Measurements from ENCODE around the gene SH3GL3. TPM values are rescaled to one million over a fixed set of nuclear protein-coding genes. Genes with fewer than 3 reads are reported as not detected.

Gene SH3GL3
- total RNA-seq, 4 donors from 2014 or later: 0.84 to 1.1 (median 0.97) TPM; not detected in 1

DNA sequence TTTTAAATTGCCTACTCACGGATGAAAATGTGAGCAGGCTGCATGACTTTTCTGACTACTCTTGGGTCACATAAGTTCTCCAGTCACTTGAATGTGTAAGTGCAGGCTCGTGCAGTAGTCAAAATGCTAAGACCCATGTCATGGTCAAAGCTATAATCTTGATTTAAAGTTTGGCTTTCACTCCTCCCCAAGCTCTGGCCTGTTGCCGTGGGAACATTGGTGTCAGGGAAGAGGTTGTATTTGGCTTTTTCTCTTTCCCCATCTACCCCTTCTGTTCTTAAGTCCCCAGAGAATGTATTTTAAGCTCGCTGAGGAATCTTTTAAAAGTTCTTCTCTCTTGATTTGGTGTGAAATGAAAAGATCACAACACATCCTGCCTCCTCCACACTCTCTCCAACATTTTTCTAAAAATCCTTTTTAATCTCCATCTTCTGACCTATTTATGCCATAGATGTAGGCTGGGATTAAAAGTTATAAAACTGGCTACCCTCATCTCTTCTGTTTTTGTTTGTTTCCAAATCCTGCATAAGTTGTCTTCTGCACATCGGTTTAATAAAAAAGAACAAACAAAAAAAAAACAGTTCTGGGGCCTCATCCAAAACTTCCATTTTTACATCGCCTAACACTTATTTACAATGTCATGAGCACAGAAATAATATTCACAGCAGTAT lies 145.4 kb downstream of the SH3GL3 start:
- no peak for TF ChIP-seq POLR2A (IDR thresholded peaks at IDR 0.05)
- TF ChIP-seq, protein P1, sequence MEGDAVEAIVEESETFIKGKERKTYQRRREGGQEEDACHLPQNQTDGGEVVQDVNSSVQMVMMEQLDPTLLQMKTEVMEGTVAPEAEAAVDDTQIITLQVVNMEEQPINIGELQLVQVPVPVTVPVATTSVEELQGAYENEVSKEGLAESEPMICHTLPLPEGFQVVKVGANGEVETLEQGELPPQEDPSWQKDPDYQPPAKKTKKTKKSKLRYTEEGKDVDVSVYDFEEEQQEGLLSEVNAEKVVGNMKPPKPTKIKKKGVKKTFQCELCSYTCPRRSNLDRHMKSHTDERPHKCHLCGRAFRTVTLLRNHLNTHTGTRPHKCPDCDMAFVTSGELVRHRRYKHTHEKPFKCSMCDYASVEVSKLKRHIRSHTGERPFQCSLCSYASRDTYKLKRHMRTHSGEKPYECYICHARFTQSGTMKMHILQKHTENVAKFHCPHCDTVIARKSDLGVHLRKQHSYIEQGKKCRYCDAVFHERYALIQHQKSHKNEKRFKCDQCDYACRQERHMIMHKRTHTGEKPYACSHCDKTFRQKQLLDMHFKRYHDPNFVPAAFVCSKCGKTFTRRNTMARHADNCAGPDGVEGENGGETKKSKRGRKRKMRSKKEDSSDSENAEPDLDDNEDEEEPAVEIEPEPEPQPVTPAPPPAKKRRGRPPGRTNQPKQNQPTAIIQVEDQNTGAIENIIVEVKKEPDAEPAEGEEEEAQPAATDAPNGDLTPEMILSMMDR (IDR thresholded peaks at IDR 0.05): no peak
- WGBS, 2 donors: 62 to 70% methylated on average over 6 of the region's 6 CpGs
- DNase-seq (ENCODE audit: low spot score in 2 of 2): no peak
- H3K4me3 ChIP-seq (ENCODE audit: low read depth, poor library complexity, severe bottlenecking): no peak overlapping the region
- intact Hi-C loops (cut with DNase I; ENCODE audit: low total_unique reads): no loop called here

DNA sequence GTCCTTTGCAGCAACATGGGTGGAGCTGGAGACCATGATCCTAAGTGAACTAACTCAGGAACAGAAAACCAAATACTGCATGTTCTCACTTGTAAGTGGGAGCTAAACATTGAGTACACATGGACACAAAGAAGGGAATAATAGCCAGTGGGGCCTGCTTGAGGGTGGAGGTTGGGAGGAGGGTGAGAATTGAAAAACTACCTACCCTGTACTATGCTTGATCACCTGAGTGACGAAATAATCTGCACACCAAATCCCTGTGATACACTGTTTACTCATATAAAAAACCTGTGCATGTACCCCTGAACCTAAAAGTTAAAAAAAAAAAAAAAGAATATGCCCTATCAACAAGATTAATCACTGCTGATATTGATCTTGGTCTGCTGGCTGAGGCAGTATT lies 148.1 kb downstream of the SH3GL3 start:
- TF ChIP-seq, protein P1 (IDR thresholded peaks at IDR 0.05): no peak
- no peak for TF ChIP-seq POLR2A (IDR thresholded peaks at IDR 0.05)
- intact Hi-C loops (cut with DNase I; ENCODE audit: low total_unique reads): no loop called here
- H3K4me3 ChIP-seq (ENCODE audit: low read depth, poor library complexity, severe bottlenecking): no peak overlapping the region
- no peak for DNase-seq (ENCODE audit: low spot score in 2 of 2)
- 76 to 92% methylated on average over 1 of the region's 1 CpG for WGBS, 2 donors

DNA sequence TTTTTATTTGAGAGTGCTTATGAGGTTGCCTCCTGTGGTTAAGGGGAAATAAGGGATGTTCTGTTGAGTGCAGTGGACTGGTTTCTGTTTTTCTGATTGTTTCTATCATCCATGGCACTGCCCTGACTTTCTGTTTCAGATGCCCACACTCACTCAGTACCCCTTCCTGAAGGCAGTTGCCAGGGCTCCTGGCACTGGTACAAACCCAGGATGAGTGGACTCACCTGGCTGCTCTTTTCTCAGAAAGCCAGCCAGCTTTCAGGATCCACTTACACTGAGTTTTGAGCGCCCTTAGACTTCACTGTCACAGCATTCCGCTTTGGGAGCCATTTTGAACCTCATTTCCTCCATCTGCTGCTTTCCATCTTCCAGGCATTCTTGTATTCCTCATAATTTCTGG lies 150.9 kb downstream of the SH3GL3 start:
- no peak for DNase-seq (ENCODE audit: low spot score in 2 of 2)
- intact Hi-C loops (cut with DNase I; ENCODE audit: low total_unique reads): no loop called here
- H3K4me3 ChIP-seq (ENCODE audit: low read depth, poor library complexity, severe bottlenecking): no peak overlapping the region
- no peak for TF ChIP-seq POLR2A (IDR thresholded peaks at IDR 0.05)
- 89 to 95% methylated on average over 2 of the region's 2 CpGs for WGBS, 2 donors

DNA sequence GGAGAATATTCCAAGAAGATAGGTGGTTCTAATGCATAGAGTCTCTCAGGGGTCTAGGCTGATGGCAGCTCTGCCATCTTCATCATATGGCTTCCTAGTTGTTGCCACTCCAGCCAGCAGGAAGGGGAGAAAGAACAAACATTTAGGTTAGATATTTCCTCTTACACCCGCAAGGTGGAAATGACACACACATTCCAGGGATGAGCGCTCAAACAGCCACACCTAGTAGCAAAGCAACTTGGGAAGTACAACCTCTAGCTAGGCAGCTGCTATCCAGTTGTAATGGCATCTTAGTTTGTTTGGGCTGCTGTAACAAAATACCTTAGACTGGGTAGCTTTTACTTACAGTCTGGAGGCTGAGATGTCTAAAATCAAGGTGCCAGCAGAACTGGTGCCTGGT lies 154.9 kb downstream of the SH3GL3 start:
- no peak overlapping the region for H3K4me3 ChIP-seq (ENCODE audit: low read depth, poor library complexity, severe bottlenecking)
- 60 to 76% methylated on average over 2 of the region's 2 CpGs for WGBS, 2 donors
- intact Hi-C loops (cut with DNase I; ENCODE audit: low total_unique reads): no loop called here
- DNase-seq (ENCODE audit: low spot score in 2 of 2): no peak
- no peak for TF ChIP-seq POLR2A (IDR thresholded peaks at IDR 0.05)
- TF ChIP-seq, protein P1 (IDR thresholded peaks at IDR 0.05): no peak

DNA sequence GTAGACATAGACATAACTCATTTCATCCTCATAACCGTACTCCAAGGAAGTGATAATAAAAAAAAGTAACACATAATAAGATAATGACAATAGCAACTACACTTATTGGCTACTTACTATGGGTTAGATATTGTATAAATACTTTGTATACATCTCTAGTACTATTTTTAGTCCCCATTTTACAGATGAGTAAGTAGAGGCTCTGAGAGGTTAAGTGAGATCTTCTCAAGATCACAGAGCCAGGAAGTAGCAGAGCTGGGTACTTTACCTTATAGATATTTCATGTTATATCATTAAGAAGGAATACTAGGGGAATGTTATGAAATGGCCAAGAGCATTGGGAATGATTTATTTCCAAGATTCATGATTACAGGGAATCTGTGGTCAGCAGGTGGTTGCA lies 157.4 kb downstream of the SH3GL3 start:
- 94 to 97% methylated on average over 1 of the region's 1 CpG for WGBS, 2 donors
- TF ChIP-seq, protein P1 (IDR thresholded peaks at IDR 0.05): no peak
- no peak for TF ChIP-seq POLR2A (IDR thresholded peaks at IDR 0.05)
- H3K4me3 ChIP-seq (ENCODE audit: low read depth, poor library complexity, severe bottlenecking): no peak overlapping the region
- no peak for DNase-seq (ENCODE audit: low spot score in 2 of 2)
- intact Hi-C loops (cut with DNase I; ENCODE audit: low total_unique reads): no loop called here

DNA sequence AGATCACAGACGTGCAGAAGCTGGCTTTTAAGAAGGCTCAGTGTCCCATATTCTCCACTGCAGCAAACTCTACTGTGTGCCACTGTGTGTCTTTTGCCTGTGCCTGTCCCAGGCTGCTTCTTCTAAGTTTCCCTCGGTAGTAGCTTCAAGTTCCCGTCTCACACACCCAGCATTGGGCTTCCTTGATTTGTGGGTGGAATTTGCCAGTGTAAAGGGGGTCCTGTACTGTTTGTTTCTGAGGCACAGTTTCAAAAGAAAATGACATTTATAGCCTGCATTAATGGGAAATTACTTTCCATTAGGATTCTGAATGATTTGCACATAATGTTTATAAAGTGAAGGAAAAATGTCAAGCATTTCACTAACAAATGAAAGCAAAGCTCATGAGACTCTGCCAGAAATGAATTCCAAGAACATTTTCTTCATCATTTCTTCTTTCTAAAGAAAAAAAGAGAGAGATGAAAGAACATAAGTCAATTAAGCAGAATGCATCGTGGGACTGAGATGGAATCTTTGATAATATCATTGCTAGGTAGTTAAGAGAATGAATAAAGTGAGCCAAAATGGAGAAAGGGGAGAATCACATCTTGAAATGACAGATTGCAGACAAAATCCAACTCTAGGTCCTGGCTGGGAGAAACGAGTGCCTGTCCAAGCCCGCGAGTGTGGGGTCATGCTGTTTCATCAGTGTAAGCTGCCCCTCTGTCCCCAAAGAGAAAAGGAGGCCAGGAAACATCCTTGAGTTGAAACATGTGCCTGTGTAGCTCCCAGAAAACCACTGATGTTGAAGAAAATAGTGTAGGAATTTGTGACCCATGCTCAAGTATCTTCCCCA lies 158.2 kb downstream of the SH3GL3 start:
- 38 to 42% methylated on average over 7 of the region's 7 CpGs for WGBS, 2 donors
- TF ChIP-seq, protein P1 (IDR thresholded peaks at IDR 0.05): no peak
- no peak for TF ChIP-seq POLR2A (IDR thresholded peaks at IDR 0.05)
- intact Hi-C loops (cut with DNase I; ENCODE audit: low total_unique reads): no loop called here
- H3K4me3 ChIP-seq (ENCODE audit: low read depth, poor library complexity, severe bottlenecking): no peak overlapping the region
- DNase-seq (ENCODE audit: low spot score in 2 of 2): no peak

All from lower leg skin (tissue), 4 donors.